Measurements from ENCODE around the gene P2RX5.
A peak's percentile ranks its signal among the peaks of the same experiment; 100 is the strongest.

The P2RX5 gene

DNA sequence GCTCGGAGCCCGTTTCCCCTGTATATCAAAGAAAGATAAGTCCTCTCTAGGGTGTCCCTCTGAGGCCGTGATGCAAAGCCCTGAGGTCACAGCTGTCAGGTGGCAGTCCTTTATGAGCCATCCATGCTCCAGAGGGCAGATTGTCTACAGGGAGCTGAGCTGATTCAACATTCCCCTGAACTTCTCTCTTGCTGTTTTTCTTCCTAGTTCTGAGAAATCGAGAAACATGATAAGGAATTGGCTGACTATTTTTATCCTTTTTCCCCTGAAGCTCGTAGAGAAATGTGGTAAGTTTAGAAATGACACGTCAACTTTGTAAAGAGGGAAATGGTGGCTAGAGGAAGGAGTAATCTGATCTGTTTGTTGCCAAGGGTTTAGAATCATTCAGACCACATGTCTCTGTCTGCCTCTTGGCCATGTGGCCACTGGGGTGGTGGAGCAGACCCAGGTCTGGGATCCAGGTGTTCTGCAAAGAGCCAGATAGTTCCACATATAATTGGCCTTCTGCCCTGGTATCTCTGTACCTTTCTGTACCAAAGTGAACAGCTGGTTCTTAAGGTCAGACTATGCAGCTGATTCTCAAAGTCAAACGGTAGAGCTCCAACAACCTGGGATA, 55.9 kb downstream of the P2RX5 start:
- peak overlapping the region in 3 of 7 experiments; percentile 4 to 54 (median 35) for H3K4me3 ChIP-seq (ENCODE audit: control insufficient read depth in 1 of 7, extremely low read depth in 1 of 7, insufficient read depth in 4 of 7, low read depth in 2 of 7, low read length in 6 of 7)

DNA sequence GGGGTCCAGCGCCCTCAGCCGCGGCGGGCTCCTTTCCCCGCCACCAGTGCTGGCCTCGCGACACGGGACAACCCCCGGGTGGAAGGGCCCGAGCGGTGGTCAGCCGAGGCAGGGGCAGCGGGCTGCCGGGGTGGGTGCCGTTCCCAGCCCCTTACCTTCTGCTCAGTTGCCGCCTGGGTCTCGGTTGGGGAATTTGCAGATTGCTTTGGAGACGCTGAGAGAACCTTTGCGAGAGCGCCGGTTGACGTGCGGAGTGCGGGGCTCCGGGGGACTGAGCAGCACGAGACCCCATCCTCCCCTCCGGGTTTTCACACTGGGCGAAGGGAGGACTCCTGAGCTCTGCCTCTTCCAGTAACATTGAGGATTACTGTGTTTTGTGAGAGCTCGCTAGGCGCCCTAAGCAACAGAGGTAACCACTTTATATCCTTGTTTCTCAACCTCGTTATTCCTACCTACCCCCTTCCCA, 59.0 kb downstream of the P2RX5 start:
- ChIA-PET POLR2A (interaction anchor here (0.6 kb wide), 1 partner anchor 85 kb away, joined by 3 read pairs; no protein-coding TSS in a partner anchor), CTCF (interaction anchor here (0.6 to 1.0 kb wide), 5 partner anchors 10 to 138 kb away, joined by 3 read pairs; no protein-coding TSS in a partner anchor)
- Histone ChIP-seq H3K4me1 (ENCODE audit: control extremely low read depth in 1 of 4, control insufficient read depth in 4 of 4, insufficient read depth in 4 of 4, low read length in 3 of 4) (peaks cover 5 to 42% (median 32%) of the 10 kb centered on the region in 4 experiments), H3K36me3 (ENCODE audit: control insufficient read depth in 4 of 4, insufficient read depth in 4 of 4, low read length in 3 of 4) (peaks cover 0 to 9% (median 6%) of the 10 kb centered on the region in 4 experiments), H3K27me3 (replicated peaks in 2 of 5; ENCODE audit: control insufficient read depth in 4 of 5, insufficient read depth in 5 of 5, low read length in 4 of 5) (no peaks in the 10 kb centered on the region), H3K9me3 (ENCODE audit: control extremely low read depth in 1 of 5, control insufficient read depth in 4 of 5, insufficient read depth in 2 of 5, low read depth in 1 of 5, low read length in 4 of 5) (no peaks in the 10 kb centered on the region), H3K27ac (ENCODE audit: insufficient read depth in 1 of 2, low read depth in 1 of 2, low read length in 2 of 2, poor library complexity in 1 of 2, severe bottlenecking in 2 of 2) (peak overlapping the region in 1 of 2 experiments; percentile 90), H3K4me3 (ENCODE audit: control insufficient read depth in 1 of 7, extremely low read depth in 1 of 7, insufficient read depth in 4 of 7, low read depth in 2 of 7, low read length in 6 of 7) (peak overlapping the region; percentile 86 to 100 (median 89))
- peak in 2 of 3 donors; percentile 31 to 44 for DNase-seq
- WGBS (ENCODE audit: insufficient coverage): 1% methylated on average over 22 of the region's 31 CpGs

More for the DNA sequence above, 55.9 kb downstream of the P2RX5 start:
- ChIA-PET CTCF (interaction anchor here (1.0 kb wide), 1 partner anchor 11 kb away, joined by 3 read pairs; no protein-coding TSS in a partner anchor), POLR2A (no interaction called here)
- H3K27ac ChIP-seq (ENCODE audit: insufficient read depth in 1 of 2, low read depth in 1 of 2, low read length in 2 of 2, poor library complexity in 1 of 2, severe bottlenecking in 2 of 2): peak overlapping the region; percentile 54 to 62
- DNase-seq: peak; percentile 48 to 78 (median 64)
- 11% methylated on average over 3 of the region's 7 CpGs for WGBS (ENCODE audit: insufficient coverage)
- H3K27me3 ChIP-seq (replicated peaks in 2 of 5; ENCODE audit: control insufficient read depth in 4 of 5, insufficient read depth in 5 of 5, low read length in 4 of 5): no peaks in the 10 kb centered on the region
- H3K4me1 ChIP-seq (ENCODE audit: control extremely low read depth in 1 of 4, control insufficient read depth in 4 of 4, insufficient read depth in 4 of 4, low read length in 3 of 4): peaks cover 5 to 39% (median 32%) of the 10 kb centered on the region in 4 experiments
- peaks cover 0 to 14% (median 2%) of the 10 kb centered on the region in 4 experiments for H3K36me3 ChIP-seq (ENCODE audit: control insufficient read depth in 4 of 4, insufficient read depth in 4 of 4, low read length in 3 of 4)
- H3K9me3 ChIP-seq (ENCODE audit: control extremely low read depth in 1 of 5, control insufficient read depth in 4 of 5, insufficient read depth in 2 of 5, low read depth in 1 of 5, low read length in 4 of 5): no peaks in the 10 kb centered on the region

DNA sequence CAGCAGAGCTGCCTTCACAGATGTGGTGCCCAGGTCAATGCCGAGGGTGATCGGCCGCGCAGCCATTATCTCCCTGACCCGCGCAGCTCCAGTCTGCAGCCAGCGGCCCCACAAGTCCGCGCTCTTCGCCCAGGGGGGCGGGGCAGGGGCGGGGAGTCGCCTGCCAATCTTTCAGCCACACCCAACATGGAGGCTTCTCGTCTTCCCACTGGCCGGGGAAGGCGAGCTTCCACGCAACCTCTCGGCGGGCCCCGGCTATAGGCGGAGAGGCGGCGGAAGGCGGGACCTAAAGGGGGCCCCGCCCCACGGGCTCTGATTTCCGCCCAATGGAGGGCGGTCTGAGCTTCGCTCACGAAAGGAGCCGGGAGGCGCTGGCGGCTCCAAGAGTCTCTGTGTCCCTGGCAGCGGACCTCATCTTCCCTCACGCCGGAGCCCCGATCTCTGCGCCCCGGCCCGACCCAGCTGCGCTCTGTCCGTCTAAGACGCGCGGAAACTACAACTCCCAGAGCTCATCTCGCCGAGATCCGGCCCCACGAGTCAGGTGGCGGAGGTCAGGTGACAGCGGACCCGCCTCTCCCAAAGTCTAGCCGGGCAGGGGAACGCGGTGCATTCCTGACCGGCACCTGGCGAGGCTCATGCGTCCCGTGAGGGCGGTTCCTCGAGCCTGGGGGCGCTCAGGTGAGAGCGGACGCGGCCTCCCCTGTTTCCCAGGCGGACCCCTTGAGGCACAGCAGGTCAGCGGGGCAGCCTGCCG, 59.6 kb downstream of the P2RX5 start, which contains the start of the genes CTNS and SHPK:
TSS of gene CTNS (plus strand) at position 607 of the 754 bp plus-strand sequence. CDS start 3,447 bp downstream, outside the sequence.
TSS of gene SHPK (minus strand) at position 97 of the 754 bp plus-strand sequence. CDS start at position 66, 31 bp downstream.
- Histone ChIP-seq H3K27ac (ENCODE audit: insufficient read depth in 1 of 2, low read depth in 1 of 2, low read length in 2 of 2, poor library complexity in 1 of 2, severe bottlenecking in 2 of 2) (peak within 1 kb of the TSS; percentile 68 to 90), H3K9me3 (ENCODE audit: control extremely low read depth in 1 of 5, control insufficient read depth in 4 of 5, insufficient read depth in 2 of 5, low read depth in 1 of 5, low read length in 4 of 5) (no peaks in the 10 kb centered on the region), H3K4me3 (ENCODE audit: control insufficient read depth in 1 of 7, extremely low read depth in 1 of 7, insufficient read depth in 4 of 7, low read depth in 2 of 7, low read length in 6 of 7) (peak within 1 kb of the TSS; percentile 86 to 100 (median 89)), H3K27me3 (replicated peaks in 2 of 5; ENCODE audit: control insufficient read depth in 4 of 5, insufficient read depth in 5 of 5, low read length in 4 of 5) (no peaks in the 10 kb centered on the region), H3K4me1 (ENCODE audit: control extremely low read depth in 1 of 4, control insufficient read depth in 4 of 4, insufficient read depth in 4 of 4, low read length in 3 of 4) (peaks cover 5 to 39% (median 32%) of the 10 kb centered on the region in 4 experiments), H3K36me3 (ENCODE audit: control insufficient read depth in 4 of 4, insufficient read depth in 4 of 4, low read length in 3 of 4) (peaks cover 0 to 7% (median 5%) of the 10 kb centered on the region in 4 experiments)
- peak; percentile 92 to 96 (median 95) for DNase-seq
- CTCF ChIA-PET: interaction anchor here (0.8 to 1.0 kb wide), 5 partner anchors 11 to 74 kb away, joined by 3 read pairs; no protein-coding TSS in a partner anchor
- POLR2A ChIA-PET: interaction anchor here (0.6 to 0.9 kb wide), 2 partner anchors 32 to 85 kb away, joined by 3 to 4 read pairs; partner anchors contain the start of genes EMC6 and TAX1BP3
- WGBS (ENCODE audit: insufficient coverage): 0% methylated on average over 48 of the region's 68 CpGs

DNA sequence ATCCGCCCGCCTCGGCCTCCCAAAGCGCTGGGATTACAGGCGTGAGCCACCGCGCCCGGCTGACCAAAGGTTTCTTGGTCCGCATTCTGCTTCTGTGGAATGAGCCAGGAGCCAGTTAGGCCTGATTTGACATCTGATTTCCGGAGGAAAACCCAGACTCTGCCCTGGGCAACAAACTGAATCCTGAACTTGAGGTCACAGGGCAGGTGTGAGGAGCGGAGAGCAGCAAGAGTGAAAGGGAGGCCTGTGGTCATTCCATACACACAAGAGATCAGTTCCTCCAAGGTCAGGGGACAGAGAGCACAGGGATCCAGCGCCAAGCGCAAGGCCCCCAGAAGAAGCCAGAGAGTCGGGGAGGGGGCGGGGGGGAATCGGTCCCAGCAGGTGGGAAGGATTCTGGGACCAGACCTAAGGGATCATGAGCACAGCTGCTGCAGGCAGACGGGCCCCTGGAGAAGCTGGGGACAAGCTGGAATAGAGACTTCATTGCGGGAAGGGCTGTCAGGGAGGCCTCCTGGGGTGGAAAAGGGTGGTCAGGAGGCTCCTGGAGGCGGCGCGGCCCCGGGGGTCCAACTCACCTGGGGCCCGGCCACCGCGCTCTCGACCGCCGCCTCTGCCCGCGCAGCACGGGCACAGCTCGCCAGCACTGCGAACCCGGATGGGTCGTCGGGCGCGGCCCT, 60.3 kb downstream of the P2RX5 start:
- 8% methylated on average over 26 of the region's 38 CpGs for WGBS (ENCODE audit: insufficient coverage)
- Histone ChIP-seq H3K4me1 (ENCODE audit: control extremely low read depth in 1 of 4, control insufficient read depth in 4 of 4, insufficient read depth in 4 of 4, low read length in 3 of 4) (peaks cover 5 to 35% (median 28%) of the 10 kb centered on the region in 4 experiments), H3K27ac (ENCODE audit: insufficient read depth in 1 of 2, low read depth in 1 of 2, low read length in 2 of 2, poor library complexity in 1 of 2, severe bottlenecking in 2 of 2) (peak overlapping the region in 1 of 2 experiments; percentile 90), H3K9me3 (ENCODE audit: control extremely low read depth in 1 of 5, control insufficient read depth in 4 of 5, insufficient read depth in 2 of 5, low read depth in 1 of 5, low read length in 4 of 5) (no peaks in the 10 kb centered on the region), H3K27me3 (replicated peaks in 2 of 5; ENCODE audit: control insufficient read depth in 4 of 5, insufficient read depth in 5 of 5, low read length in 4 of 5) (no peaks in the 10 kb centered on the region), H3K36me3 (ENCODE audit: control insufficient read depth in 4 of 4, insufficient read depth in 4 of 4, low read length in 3 of 4) (peaks cover 0 to 7% (median 4%) of the 10 kb centered on the region in 4 experiments), H3K4me3 (ENCODE audit: control insufficient read depth in 1 of 7, extremely low read depth in 1 of 7, insufficient read depth in 4 of 7, low read depth in 2 of 7, low read length in 6 of 7) (peak overlapping the region; percentile 86 to 100 (median 89))
- DNase-seq: peak in 1 of 3 donors; percentile 9
- ChIA-PET CTCF (interaction anchor here (0.8 to 1.0 kb wide), 2 partner anchors 12 to 13 kb away, joined by 3 read pairs; no protein-coding TSS in a partner anchor), POLR2A (interaction anchor here (0.9 kb wide), 1 partner anchor 33 kb away, joined by 4 read pairs; the partner anchor contains the start of genes EMC6 and TAX1BP3)

GRCh38 chr17:3632287-3632686, 63.7 kb downstream of the P2RX5 start:
- Histone ChIP-seq H3K4me1 (ENCODE audit: control extremely low read depth in 1 of 4, control insufficient read depth in 4 of 4, insufficient read depth in 4 of 4, low read length in 3 of 4) (peaks cover 0 to 15% (median 12%) of the 10 kb centered on the region in 4 experiments), H3K27ac (ENCODE audit: insufficient read depth in 1 of 2, low read depth in 1 of 2, low read length in 2 of 2, poor library complexity in 1 of 2, severe bottlenecking in 2 of 2) (no peak overlapping the region), H3K4me3 (ENCODE audit: control insufficient read depth in 1 of 7, extremely low read depth in 1 of 7, insufficient read depth in 4 of 7, low read depth in 2 of 7, low read length in 6 of 7) (no peak overlapping the region), H3K27me3 (replicated peaks in 2 of 5; ENCODE audit: control insufficient read depth in 4 of 5, insufficient read depth in 5 of 5, low read length in 4 of 5) (no peaks in the 10 kb centered on the region), H3K36me3 (ENCODE audit: control insufficient read depth in 4 of 4, insufficient read depth in 4 of 4, low read length in 3 of 4) (peaks cover 5 to 30% (median 21%) of the 10 kb centered on the region in 4 experiments), H3K9me3 (ENCODE audit: control extremely low read depth in 1 of 5, control insufficient read depth in 4 of 5, insufficient read depth in 2 of 5, low read depth in 1 of 5, low read length in 4 of 5) (no peaks in the 10 kb centered on the region)
- CTCF ChIA-PET: interaction anchor here (1.1 kb wide), 1 partner anchor 12 kb away, joined by 3 read pairs; no protein-coding TSS in a partner anchor
- WGBS (ENCODE audit: insufficient coverage): 100% methylated on average over 5 of the region's 7 CpGs
- DNase-seq: no peak
- POLR2A ChIA-PET: no interaction called here

- Histone ChIP-seq H3K4me3 (ENCODE audit: control insufficient read depth in 1 of 7, extremely low read depth in 1 of 7, insufficient read depth in 4 of 7, low read depth in 2 of 7, low read length in 6 of 7) (no peak overlapping the region), H3K4me1 (ENCODE audit: control extremely low read depth in 1 of 4, control insufficient read depth in 4 of 4, insufficient read depth in 4 of 4, low read length in 3 of 4) (peaks cover 0 to 8% (median 5%) of the 10 kb centered on the region in 4 experiments), H3K27ac (ENCODE audit: insufficient read depth in 1 of 2, low read depth in 1 of 2, low read length in 2 of 2, poor library complexity in 1 of 2, severe bottlenecking in 2 of 2) (no peak overlapping the region), H3K36me3 (ENCODE audit: control insufficient read depth in 4 of 4, insufficient read depth in 4 of 4, low read length in 3 of 4) (peaks cover 6 to 39% (median 27%) of the 10 kb centered on the region in 4 experiments), H3K27me3 (replicated peaks in 2 of 5; ENCODE audit: control insufficient read depth in 4 of 5, insufficient read depth in 5 of 5, low read length in 4 of 5) (no peaks in the 10 kb centered on the region), H3K9me3 (ENCODE audit: control extremely low read depth in 1 of 5, control insufficient read depth in 4 of 5, insufficient read depth in 2 of 5, low read depth in 1 of 5, low read length in 4 of 5) (no peaks in the 10 kb centered on the region)
- ChIA-PET CTCF (interaction anchor here (2.2 kb wide), 1 partner anchor 16 kb away, joined by 8 read pairs; no protein-coding TSS in a partner anchor), POLR2A (no interaction called here)
- DNase-seq: no peak
- 97% methylated on average over 5 of the region's 10 CpGs for WGBS (ENCODE audit: insufficient coverage)
Measured at GRCh38 chr17:3630781-3631180, 65.2 kb downstream of the P2RX5 start.

Measured in common myeloid progenitor, CD34-positive (primary cell).